ENCODE results near the gene CPM. TPM values are rescaled to one million over a fixed set of nuclear protein-coding genes. Genes with fewer than 3 reads are reported as not detected.

CPM gene
- total RNA-seq, 1 donor from 2014 or later: 2.2 TPM

DNA sequence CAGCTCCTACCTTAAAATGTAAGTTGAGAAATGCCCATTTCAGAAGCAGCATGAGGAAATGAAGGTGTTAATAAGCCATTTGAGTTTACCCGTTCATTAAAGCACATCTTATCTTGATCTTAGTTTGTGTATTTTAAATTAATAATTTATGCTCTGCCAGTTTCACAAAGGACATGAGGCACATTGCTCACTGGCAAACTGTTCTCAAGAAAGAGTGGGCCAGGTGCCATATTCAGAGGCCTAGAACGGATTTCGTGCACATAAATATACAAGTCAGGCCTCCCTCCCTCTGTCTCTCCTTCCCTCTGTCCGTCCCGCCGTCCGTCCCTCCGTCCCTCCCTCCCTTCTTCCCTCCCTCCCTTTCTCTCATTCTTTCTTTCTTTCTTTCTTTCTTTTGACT lies 29.5 kb downstream of the CPM start:
- no peak for DNase-seq

- no peak for DNase-seq
Observed at GRCh38 chr12:68901551-68901950, 31.4 kb downstream of the CPM start.

DNA sequence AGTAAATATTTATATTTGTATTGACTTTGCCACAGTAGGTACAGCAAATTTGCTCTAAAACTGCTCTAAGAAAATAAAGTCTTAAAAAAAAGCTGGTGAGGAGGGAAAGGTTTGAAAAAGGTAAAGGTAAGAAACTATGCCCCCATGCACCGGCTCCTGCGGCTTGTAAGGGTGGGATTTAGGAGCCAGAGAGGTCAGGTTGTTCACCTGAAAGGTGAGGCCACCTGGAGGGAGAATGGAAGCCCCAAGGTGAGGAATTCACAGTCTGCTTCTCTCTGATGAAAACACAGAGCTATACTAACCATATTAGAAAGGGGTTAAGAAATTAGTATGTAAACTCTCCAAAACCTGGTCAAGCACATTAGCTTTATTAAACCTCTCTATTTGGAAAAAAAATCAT lies 31.8 kb downstream of the CPM start:
- DNase-seq: no peak

GRCh38 chr12:68900241-68900640 lies 32.7 kb downstream of the CPM start:
- no peak for DNase-seq

DNA sequence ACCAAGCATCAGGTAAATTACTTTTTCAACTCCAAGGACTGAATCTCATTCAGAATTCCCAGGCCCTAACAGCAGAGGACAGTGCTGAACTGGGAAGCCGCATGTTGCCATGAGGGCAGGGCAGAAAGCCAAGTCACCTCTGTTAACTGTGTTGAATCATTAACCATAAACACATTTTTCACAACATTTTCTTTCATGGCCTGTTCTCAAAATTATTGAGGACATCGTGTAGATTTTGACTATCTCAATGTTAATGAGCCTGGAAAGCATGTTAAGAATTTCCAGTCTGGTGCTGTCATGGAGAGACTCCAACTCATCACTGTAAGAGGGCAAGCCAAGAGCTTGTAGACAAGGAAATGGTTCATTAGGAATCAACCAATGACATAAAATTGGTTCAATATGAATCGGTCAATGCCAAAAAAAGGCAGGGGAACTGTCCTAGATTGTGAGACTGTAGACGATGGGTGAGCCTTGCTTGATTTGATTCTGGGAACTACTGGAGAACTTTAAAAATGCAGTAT lies 33.7 kb downstream of the CPM start:
- no peak for DNase-seq

DNA sequence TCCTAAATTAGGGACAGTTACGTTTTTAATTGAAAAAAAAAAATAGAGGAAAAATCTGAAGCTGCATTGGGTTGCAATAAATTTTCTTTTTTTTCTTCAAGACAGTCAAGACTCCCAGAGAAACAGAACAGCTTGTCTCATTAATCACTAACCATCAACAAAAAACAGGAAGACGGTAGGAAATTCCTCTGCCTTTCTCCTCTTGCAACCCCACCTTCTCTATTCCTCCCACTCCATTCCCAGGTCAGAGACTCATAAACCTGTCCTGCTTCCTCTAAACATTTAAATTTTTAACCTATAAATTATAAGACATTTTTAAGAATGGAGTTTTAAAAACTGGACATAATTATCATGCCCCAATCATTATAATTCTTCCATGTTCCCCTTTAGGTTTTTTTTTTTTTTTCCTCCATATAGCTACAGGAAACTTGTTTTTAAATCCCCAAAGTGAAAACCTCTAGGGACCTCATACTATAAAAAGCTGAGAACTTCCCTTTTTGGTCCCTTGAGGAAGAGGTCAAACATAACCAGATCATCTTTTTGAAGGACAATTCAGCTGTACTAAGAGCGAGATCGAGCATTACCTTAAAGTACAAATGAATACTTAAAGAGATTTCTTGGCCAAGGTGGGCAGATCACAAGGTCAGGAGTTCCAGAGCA lies 36.0 kb downstream of the CPM start:
- DNase-seq: no peak

DNA sequence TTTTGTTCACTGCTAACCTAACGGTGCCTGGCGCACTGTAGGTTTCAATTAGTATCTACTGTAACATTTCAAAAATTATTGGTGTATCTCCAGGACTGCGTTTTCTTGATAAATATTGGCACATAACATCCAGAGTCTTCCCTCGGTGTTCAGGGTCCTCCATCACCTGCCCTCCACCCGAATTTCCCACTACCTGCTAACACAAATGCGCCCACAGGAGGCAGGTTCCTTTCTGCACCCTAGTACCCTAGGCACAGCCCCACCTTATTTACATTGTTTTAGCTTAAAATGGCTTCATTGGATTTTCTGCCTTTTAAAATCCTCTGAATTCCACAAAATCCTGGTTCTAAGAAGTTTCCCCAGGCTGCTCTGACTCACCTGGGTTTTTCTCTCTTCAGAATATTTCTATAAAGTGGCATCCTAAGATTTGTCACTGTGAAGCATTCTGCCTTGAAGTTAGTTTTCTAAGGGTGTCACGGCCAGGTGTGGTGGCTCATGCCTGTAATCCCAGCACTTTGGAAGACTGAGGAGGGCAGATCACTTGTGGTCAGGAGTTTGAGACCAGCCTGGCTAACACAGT lies 38.6 kb downstream of the CPM start:
- DNase-seq: no peak

DNA sequence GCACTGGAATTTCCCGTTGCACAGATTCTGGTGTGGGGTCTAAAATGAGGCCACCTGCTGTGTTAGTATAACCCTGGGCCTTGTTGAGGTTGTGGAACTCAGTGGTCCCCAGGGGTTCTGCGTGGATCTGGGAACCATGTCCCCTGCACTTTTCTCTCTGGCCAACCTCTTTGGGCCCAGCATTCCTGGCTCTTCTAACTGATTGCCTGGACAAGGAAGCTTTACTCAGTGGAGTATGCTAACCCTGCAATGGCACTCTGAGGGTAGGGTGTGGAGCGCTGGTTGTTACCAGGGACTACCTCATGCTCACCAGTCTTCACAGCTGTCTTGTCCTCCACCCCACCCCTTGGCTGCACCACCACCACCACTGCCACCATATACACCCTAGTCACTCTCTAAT lies 39.2 kb downstream of the CPM start:
- DNase-seq: no peak

DNA sequence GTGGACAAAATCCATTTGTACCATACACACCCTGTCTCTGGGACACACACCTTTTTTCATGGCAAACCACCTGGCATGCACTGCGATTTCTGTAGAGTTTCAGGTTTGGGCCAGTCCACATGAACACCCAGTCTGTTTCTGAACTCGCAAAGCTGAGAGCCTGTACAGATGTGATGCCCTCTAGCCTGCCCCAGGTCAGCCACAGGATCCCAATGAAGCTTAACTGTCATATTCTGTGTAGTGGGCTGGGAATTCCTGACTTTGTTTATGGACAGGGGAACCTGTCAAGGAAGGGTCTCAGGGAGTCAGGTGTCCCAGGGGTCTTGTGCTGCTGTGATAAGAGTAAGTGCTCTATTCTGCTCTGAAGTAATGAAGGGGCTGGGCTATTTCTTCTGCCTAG lies 39.8 kb downstream of the CPM start:
- DNase-seq: no peak

DNA sequence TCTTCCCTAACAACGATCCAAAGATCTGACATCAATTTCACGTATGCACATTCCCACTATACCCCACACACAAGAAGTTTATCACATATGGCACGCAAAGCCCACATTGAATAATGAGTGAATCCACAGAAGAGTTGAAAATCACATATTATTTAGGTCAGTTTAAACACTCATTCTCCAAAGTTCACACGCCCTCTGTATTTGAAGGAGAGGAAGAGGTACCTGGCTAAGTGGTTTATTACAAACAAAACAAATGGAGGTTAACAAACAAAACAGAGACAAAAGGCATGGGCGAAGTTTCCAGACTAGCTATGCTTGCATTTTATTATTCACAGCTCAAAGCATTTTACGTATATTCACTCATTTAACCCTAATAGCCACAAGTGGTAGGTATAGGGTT lies 41.8 kb downstream of the CPM start:
- DNase-seq: no peak

DNA sequence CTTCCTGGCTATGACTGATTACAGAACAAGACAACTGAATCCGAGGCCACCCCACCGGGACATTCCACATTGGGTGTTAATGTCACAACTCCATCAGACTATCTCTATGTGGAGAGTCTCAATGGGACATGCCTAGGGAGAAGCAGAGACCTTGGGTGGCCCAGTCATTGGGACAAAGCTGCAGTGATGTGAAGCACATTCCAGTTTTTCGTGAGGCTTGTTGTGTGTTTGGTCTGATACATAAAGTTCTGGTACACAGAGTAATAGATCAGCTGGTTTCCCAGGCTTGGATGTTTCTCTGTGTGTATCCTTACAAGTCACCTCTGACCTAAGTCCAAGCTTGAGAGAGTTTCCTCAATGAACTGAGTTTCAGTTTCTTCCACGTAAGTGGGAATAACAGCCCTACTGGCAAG lies 42.3 kb downstream of the CPM start:
- no peak for DNase-seq

DNA sequence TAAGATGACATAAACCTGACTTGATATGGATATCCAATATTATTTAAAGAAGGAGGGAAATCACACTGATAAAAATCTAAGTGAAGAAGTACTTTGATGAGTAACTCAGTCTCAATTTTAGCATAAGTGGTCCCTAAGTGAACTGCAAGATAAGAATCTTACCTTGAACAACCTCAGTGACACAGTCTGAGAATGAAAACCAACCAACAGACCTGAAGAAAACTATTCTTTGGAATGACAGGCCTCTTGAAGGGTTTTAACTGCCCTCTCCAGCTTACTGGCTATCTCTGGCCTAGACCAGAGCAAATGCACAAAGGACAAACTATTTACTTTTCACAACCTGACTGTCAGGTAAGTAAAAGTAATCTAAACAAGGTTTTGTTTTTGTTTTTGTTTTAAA lies 44.7 kb downstream of the CPM start:
- DNase-seq: no peak

DNA sequence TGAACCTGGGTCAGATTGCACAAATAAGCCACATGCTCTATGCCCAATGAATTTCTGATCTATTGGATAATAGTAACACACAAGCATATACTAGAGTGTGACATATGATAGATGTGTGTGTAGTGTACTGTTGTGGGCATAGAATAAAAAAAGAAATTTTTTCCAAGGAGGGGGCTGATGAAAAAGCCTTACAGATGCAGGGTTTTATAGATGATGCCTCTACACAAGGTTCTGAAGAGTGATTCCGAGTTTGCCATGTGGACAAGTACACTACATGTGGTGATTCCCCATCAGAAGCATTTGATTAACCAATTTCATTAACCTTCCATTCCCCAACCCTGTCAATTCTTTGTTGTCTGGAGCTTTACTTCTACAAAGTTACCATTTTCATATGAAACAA lies 45.3 kb downstream of the CPM start:
- no peak for DNase-seq

- no peak for DNase-seq
Observed at GRCh38 chr12:68886636-68887572, 46.1 kb downstream of the CPM start.

DNA sequence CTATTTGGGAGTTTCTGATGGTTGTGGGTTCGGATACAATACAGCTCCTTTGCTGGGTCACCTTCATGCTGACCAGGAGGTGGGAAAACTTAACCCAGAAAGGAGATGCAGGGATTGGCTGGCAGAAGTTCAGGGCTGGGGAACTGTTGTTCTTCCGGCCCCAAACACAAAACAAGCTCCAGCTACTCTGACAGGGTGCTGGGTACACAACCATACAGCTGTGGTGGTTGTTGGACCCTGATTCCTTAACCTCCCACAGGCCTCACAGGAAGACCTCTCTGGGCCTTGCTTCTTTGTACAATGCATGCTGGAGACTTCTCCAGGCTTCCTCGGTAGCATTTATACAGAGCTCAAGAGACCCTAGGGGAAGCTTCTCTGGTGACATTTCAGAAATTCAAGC lies 47.6 kb downstream of the CPM start:
- DNase-seq: no peak

GRCh38 chr12:68884251-68884650 lies 48.7 kb downstream of the CPM start:
- DNase-seq: no peak

GRCh38 chr12:68883151-68883550 lies 49.8 kb downstream of the CPM start:
- DNase-seq: no peak

DNA sequence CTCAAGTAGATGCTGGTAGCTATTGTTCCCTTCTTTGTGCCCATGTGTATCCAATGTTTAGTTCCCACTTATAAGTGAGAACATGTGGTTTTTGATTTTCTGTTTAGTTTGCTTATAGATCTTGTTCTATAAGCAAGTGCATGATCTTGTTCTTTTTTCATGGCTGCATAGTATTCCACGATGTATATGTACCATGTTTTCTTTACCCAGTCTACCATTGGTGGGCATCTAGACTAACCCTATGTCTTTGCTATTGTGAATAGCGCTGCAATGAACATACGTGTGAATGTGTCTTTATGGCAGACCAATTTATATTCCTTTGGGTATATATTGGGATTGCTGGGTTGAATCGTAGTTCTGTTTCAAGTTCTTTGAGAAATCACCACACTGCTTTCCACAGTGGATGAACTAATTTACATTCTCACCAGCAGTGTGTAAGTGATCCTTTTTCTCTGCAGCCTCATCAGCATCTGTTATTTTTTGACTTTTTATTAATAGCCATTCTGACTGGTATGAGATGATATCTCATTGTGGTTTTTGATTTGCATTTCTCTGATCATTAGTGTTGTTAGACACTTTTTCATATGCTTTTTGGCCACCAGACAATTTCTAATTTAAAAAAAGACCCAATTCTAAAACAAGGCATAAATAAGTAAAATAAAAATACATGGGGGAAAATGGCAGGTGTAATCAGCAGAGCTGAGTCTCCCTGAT lies 50.6 kb downstream of the CPM start:
- no peak for DNase-seq

DNA sequence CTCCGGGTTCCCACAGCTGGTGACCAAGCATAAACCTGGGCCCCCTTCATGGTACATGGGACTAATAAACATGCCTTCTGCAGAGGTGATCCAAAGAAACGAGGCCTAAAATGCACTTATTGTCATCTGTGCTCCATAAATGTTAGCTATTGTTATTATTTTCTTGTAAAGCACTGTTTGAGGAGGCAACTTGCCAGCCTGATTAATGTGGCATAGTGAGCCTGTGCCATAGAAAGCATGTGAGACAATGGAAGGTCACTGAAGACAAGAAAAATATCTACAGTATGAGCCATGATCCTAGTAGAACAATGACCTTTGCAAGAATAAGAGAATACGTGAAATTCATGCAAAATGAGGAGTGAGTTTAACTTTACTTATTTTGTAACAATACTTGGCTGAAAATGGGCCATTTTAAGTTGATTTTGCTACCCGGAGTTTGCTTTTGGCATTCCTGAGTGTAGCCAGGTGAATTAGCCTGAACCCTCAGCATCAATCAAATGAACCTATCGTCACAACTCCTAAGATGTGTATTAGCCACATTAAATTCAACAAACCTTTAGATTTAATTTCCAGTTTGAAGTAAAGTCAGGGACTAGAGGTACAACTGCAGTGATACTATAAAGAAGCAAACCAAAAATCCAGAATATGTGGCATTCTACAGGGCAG lies 52.2 kb downstream of the CPM start:
- DNase-seq: no peak

DNA sequence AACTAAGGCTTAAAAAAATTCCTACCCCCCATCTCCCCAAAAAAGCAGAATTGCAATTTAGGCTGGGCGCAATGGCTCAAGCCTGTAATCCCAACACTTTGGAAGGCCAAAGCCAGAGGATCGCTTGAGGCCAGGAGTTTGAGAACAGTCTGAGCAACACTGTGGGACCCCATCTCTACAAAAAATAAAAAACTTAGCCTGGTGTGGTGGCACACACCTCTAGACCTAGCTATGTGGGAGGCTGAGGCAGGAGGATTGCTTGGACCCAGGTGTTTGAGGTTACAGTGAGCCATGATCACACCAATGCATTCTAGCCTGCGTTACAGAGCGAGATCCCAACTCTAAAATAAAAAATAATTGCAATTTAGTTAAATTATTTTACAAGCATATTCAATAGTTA lies 54.1 kb downstream of the CPM start:
- no peak for DNase-seq

GRCh38 chr12:68878283-68878682 lies 54.7 kb downstream of the CPM start:
- no peak for DNase-seq

DNA sequence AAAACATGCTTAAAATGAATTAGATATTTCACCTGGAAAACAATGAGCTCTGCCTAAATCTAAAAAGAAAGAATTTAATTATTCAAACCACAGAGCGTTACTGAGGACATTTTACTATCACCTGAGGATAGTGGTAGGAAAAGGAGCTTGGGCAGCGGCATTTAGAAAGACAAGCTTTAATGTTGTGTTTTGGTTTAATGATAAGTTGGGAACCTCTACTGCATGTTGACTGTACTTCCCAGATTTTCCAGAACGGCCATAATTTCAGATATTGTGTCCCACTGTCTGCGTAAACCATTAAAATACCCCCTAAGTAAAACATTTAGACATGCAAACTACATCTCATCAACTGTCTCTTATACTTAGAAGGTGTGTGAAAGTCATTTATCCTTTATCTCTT lies 55.4 kb downstream of the CPM start:
- DNase-seq: no peak
